ENCODE measurements around the gene TAF1C.

- TF ChIP-seq POLR2A (IDR thresholded peaks at IDR 0.05; ENCODE audit: low read depth, low read length) (no peak), CTCF (conservative IDR thresholded peaks at IDR 0.05; ENCODE audit: low read depth, low read length) (no peak), RFX5 (IDR thresholded peaks at IDR 0.05; ENCODE audit: low read depth, low read length) (no peak), MAFK (IDR thresholded peaks at IDR 0.05; ENCODE audit: low read depth, low read length) (no peak), USF2 (IDR thresholded peaks at IDR 0.05; ENCODE audit: low read depth, low read length) (no peak), ELK1 (IDR thresholded peaks at IDR 0.05; ENCODE audit: borderline replicate concordance, low read depth, low read length) (no peak)
Measured at GRCh38 chr16:84184775-84185174, 2.1 kb downstream of the TAF1C start.
